H9 (cell line): ENCODE data around the gene KMT5B. TPM values are rescaled to one million over a fixed set of nuclear protein-coding genes. Genes with fewer than 3 reads are reported as not detected.

Experiments used
- DNase-seq: peaks from one replicate; pipeline ENCODE4 v3.0.0-alpha.2; 2017
- H2AFZ ChIP-seq: one replicate; pipeline ENCODE4 v1.6.1; 2013; ENCODE audit warnings: mild to moderate bottlenecking, low read length, control low read depth, moderate library complexity
- H2AK5ac ChIP-seq: 2 replicates; pipeline ENCODE4 v1.6.1; 2013; ENCODE audit warnings: low read length, control low read depth, mixed read lengths; ENCODE audit not compliant: insufficient read length
- H2BK120ac ChIP-seq: one replicate; pipeline ENCODE4 v1.6.1; 2013; ENCODE audit warnings: low read depth, mild to moderate bottlenecking, low read length, control low read depth, inconsistent platforms; ENCODE audit not compliant: poor library complexity, severe bottlenecking
- H2BK12ac ChIP-seq: 2 replicates; pipeline ENCODE4 v1.6.1; 2013; ENCODE audit warnings: low read length, control low read depth, mixed read lengths, low read depth; ENCODE audit not compliant: insufficient read length
- H2BK15ac ChIP-seq: 2 replicates; pipeline ENCODE4 v1.6.1; 2013; ENCODE audit warnings: low read depth, low read length, control low read depth
- H2BK20ac ChIP-seq: one replicate; pipeline ENCODE4 v1.6.1; 2013; ENCODE audit warnings: low read depth, mild to moderate bottlenecking, low read length, control low read depth, inconsistent platforms; ENCODE audit not compliant: poor library complexity, severe bottlenecking
- H2BK5ac ChIP-seq: 2 replicates; pipeline ENCODE4 v1.6.1; 2013; ENCODE audit warnings: low read length, control low read depth, mixed read lengths; ENCODE audit not compliant: insufficient read length
- H3K14ac ChIP-seq: 2 replicates; pipeline ENCODE4 v1.6.1; 2013; ENCODE audit warnings: low read length, control low read depth; ENCODE audit not compliant: insufficient read depth
- H3K18ac ChIP-seq: 2 replicates; pipeline ENCODE4 v1.6.1; 2013; ENCODE audit warnings: low read depth, mild to moderate bottlenecking, mixed read lengths, low read length, control low read depth; ENCODE audit not compliant: insufficient read length
- H3K23ac ChIP-seq: 2 replicates; pipeline ENCODE4 v1.6.1; 2013; ENCODE audit warnings: low read length, control low read depth, mixed read lengths, low read depth; ENCODE audit not compliant: insufficient read length
- H3K23me2 ChIP-seq: 2 replicates; pipeline ENCODE4 v1.6.1; 2013; ENCODE audit warnings: low read depth, mild to moderate bottlenecking, mixed read lengths, low read length, control low read depth; ENCODE audit not compliant: insufficient read length, poor library complexity, severe bottlenecking
- H3K27ac ChIP-seq: 2 replicates; pipeline ENCODE4 v1.5.1; 2013; ENCODE audit warnings: low read length, control low read depth, mixed read lengths, low read depth; ENCODE audit not compliant: insufficient read length
- H3K27me3 ChIP-seq: 2 replicates; pipeline ENCODE4 v1.6.1; 2013; ENCODE audit warnings: low read length, control low read depth, inconsistent platforms; ENCODE audit not compliant: insufficient read depth
- H3K4ac ChIP-seq: 2 replicates; pipeline ENCODE4 v1.6.1; 2013; ENCODE audit warnings: low read depth, mild to moderate bottlenecking, control low read depth, inconsistent platforms, low read length, moderate library complexity
- H3K4me1 ChIP-seq: 2 replicates; pipeline ENCODE4 v1.6.1; 2013; ENCODE audit warnings: low read length, control low read depth, inconsistent platforms; ENCODE audit not compliant: insufficient read depth
- H3K4me2 ChIP-seq: 2 replicates; pipeline ENCODE4 v1.6.1; 2013; ENCODE audit warnings: low read length, control low read depth, mixed read lengths; ENCODE audit not compliant: insufficient read length, insufficient read depth
- H3K56ac ChIP-seq: 2 replicates; pipeline ENCODE4 v1.6.1; 2013; ENCODE audit warnings: low read depth, mild to moderate bottlenecking, mixed read lengths, low read length, control low read depth; ENCODE audit not compliant: insufficient read length
- H3K79me1 ChIP-seq: 2 replicates; pipeline ENCODE4 v1.6.1; 2013; ENCODE audit warnings: low read depth, mild to moderate bottlenecking, moderate library complexity, low read length, control low read depth, inconsistent platforms; ENCODE audit not compliant: insufficient read depth, poor library complexity, severe bottlenecking
- H3K79me2 ChIP-seq: 2 replicates; pipeline ENCODE4 v1.6.1; 2013; ENCODE audit warnings: low read length, control low read depth, inconsistent platforms; ENCODE audit not compliant: insufficient read depth
- H3K9ac ChIP-seq: 2 replicates; pipeline ENCODE4 v1.6.1; 2013; ENCODE audit warnings: low read length, control low read depth, mixed read lengths; ENCODE audit not compliant: insufficient read length; ENCODE audit errors: extremely low read depth
- H3K9me3 ChIP-seq: one replicate; pipeline ENCODE4 v1.6.1; 2013; ENCODE audit warnings: low read depth, low read length, inconsistent platforms; ENCODE audit not compliant: control insufficient read depth
- H3T11ph ChIP-seq: one replicate; pipeline ENCODE4 v1.6.1; 2013; ENCODE audit warnings: mild to moderate bottlenecking, low read length, control low read depth, inconsistent platforms
- H4K20me1 ChIP-seq: one replicate; pipeline ENCODE4 v1.6.1; 2013; ENCODE audit not compliant: control insufficient read depth, insufficient read length, insufficient read depth
- H4K5ac ChIP-seq: 2 replicates; pipeline ENCODE4 v1.6.1; 2013; ENCODE audit warnings: low read depth, mild to moderate bottlenecking, mixed read lengths, low read length, control low read depth; ENCODE audit not compliant: insufficient read length
- H4K8ac ChIP-seq: replicated peaks from 2 replicates; pipeline ENCODE4 v1.6.1; 2013; ENCODE audit warnings: low read length, control low read depth, mixed read lengths, low read depth; ENCODE audit not compliant: insufficient read length
- H4K91ac ChIP-seq: 2 replicates; pipeline ENCODE4 v1.6.1; 2013; ENCODE audit warnings: low read depth, mild to moderate bottlenecking, moderate library complexity, mixed read lengths, low read length, control low read depth; ENCODE audit not compliant: insufficient read length
- H3K27ac Mint-ChIP-seq, 3 experiments: 2 replicates in 2 of 3; 3 replicates in 1 of 3; pipeline ENCODE4 v1.8.0; 2020 to 2021; ENCODE audit warnings: mixed read lengths in 3 of 3, mild to moderate bottlenecking in 1 of 3, moderate library complexity in 1 of 3
- H3K27me3 Mint-ChIP-seq: 2 replicates; pipeline ENCODE4 v1.8.0; 2021; ENCODE audit warnings: low read depth, mild to moderate bottlenecking, moderate library complexity, mixed read lengths
- H3K36me3 Mint-ChIP-seq, 3 experiments: 2 replicates in 2 of 3; 3 replicates in 1 of 3; pipeline ENCODE4 v1.8.0; 2020 to 2021; ENCODE audit warnings: low read depth in 3 of 3, mixed read lengths in 3 of 3; ENCODE audit not compliant: insufficient read depth in 1 of 3
- H3K4me1 Mint-ChIP-seq, 2 experiments: 2 replicates each; pipeline ENCODE4 v1.8.0; 2020; ENCODE audit warnings: mixed read lengths in 2 of 2
- H3K4me3 Mint-ChIP-seq, 2 experiments: 2 replicates in 1 of 2; 3 replicates in 1 of 2; pipeline ENCODE4 v1.8.0; 2020 to 2021; ENCODE audit warnings: mild to moderate bottlenecking in 2 of 2, mixed read lengths in 2 of 2, moderate library complexity in 1 of 2
- H3K9me3 Mint-ChIP-seq, 2 experiments: 2 replicates in 1 of 2; 3 replicates in 1 of 2; pipeline ENCODE4 v1.8.0; 2020; ENCODE audit warnings: mild to moderate bottlenecking in 2 of 2, mixed read lengths in 2 of 2, moderate library complexity in 1 of 2
- CTCF ChIP-seq: fragments of 200-600 bp; sonication (generic); conservative IDR thresholded peaks from 3 replicates; pipeline ENCODE4 v1.8.0; 2021; ENCODE audit warnings: antibody characterized with exemption, mild to moderate bottlenecking
- WGBS: extraction: QIAGEN DNeasy Blood & Tissue Kit; methylation state at CpG from one replicate; pipeline ENCODE4 v1.1.7; 2013; ENCODE audit warnings: missing lambda C conversion rate, low lambda C conversion rate, mixed read lengths; ENCODE audit not compliant: insufficient read length; ENCODE audit errors: extremely low coverage; 5-methylcytosine and 5-hydroxymethylcytosine counted together
- total RNA-seq: library from RNA; stranded (reverse); gene quantifications from 2 replicates; pipeline ENCODE4 v1.2.1, GENCODE V29; 2021

The KMT5B gene
- total RNA-seq, 1 experiment from 2014 or later: 61.6 TPM

- Histone ChIP-seq H3K23ac (no peak overlapping the region), H3T11ph (no peak overlapping the region), H3K4me2 (no peak overlapping the region), H2AFZ (no peak overlapping the region), H3K79me2 (no peaks in the 10 kb centered on the region), H3K9me3 (no peaks in the 10 kb centered on the region), H2BK12ac (no peak overlapping the region), H4K8ac (no peak overlapping the region), H2BK20ac (no peak overlapping the region), H3K27me3 (no peaks in the 10 kb centered on the region), H4K5ac (no peak overlapping the region), H2BK15ac (no peak overlapping the region), H3K9ac (no peak overlapping the region), H3K14ac (no peak overlapping the region), H2AK5ac (no peak overlapping the region), H3K23me2 (no peaks in the 10 kb centered on the region), H3K4me1 (no peaks in the 10 kb centered on the region), H3K4ac (no peak overlapping the region), H4K91ac (no peak overlapping the region), H3K79me1 (no peaks in the 10 kb centered on the region), H2BK5ac (no peak overlapping the region), H3K18ac (no peak overlapping the region), H4K20me1 (no peaks in the 10 kb centered on the region), H2BK120ac (no peak overlapping the region), H3K27ac (no peak overlapping the region), H3K56ac (no peak overlapping the region)
- Mint-ChIP-seq H3K27me3 (no peaks in the 10 kb centered on the region), H3K4me3 (no peak overlapping the region), H3K4me1 (no peaks in the 10 kb centered on the region), H3K9me3 (no peaks in the 10 kb centered on the region), H3K27ac (no peak overlapping the region), H3K36me3 (peaks cover 20 to 80% (median 48%) of the 10 kb centered on the region in 3 experiments; a peak in 6 of 7 replicates)
- no peak for DNase-seq
- no peak for TF ChIP-seq CTCF
- no CpG with 5 or more reads among the region's 5 CpGs for WGBS
These were observed 44.4 kb downstream of the KMT5B start for GRCh38 chr11:68168694-68169093.
